ENCODE data around the gene TMEM183A. TPM values are rescaled to one million over a fixed set of nuclear protein-coding genes. Genes with fewer than 3 reads are reported as not detected.
"Not testable (repeated sequence)": the region's sequence is repeated elsewhere in the genome, so short reads cannot be mapped to it uniquely, and the experiment has no call there.

TMEM183A gene
- total and polyA plus RNA-seq, 8 donors = 54.0 to 74.2 (median 68.8) TPM

- H3K27ac ChIP-seq = no peak overlapping the region
- no peaks in the 10 kb centered on the region for H3K9me3 ChIP-seq
- H3K27me3 ChIP-seq = peaks cover 0 to 9% of the 10 kb centered on the region in 2 donors
- no peaks in the 10 kb centered on the region for H3K36me3 ChIP-seq
- intact Hi-C loops (cut with DNase I) = no loop called here
- no peak overlapping the region for H3K4me3 ChIP-seq
- no peak for ATAC-seq
- no peaks in the 10 kb centered on the region for H3K4me1 ChIP-seq
- DNase-seq = no peak
- TF ChIP-seq, protein P1, sequence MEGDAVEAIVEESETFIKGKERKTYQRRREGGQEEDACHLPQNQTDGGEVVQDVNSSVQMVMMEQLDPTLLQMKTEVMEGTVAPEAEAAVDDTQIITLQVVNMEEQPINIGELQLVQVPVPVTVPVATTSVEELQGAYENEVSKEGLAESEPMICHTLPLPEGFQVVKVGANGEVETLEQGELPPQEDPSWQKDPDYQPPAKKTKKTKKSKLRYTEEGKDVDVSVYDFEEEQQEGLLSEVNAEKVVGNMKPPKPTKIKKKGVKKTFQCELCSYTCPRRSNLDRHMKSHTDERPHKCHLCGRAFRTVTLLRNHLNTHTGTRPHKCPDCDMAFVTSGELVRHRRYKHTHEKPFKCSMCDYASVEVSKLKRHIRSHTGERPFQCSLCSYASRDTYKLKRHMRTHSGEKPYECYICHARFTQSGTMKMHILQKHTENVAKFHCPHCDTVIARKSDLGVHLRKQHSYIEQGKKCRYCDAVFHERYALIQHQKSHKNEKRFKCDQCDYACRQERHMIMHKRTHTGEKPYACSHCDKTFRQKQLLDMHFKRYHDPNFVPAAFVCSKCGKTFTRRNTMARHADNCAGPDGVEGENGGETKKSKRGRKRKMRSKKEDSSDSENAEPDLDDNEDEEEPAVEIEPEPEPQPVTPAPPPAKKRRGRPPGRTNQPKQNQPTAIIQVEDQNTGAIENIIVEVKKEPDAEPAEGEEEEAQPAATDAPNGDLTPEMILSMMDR (IDR thresholded peaks at IDR 0.05) = no peak
These were observed 6.8 kb upstream of the TMEM183A start for GRCh38 chr1:203000217-203000944.

DNA sequence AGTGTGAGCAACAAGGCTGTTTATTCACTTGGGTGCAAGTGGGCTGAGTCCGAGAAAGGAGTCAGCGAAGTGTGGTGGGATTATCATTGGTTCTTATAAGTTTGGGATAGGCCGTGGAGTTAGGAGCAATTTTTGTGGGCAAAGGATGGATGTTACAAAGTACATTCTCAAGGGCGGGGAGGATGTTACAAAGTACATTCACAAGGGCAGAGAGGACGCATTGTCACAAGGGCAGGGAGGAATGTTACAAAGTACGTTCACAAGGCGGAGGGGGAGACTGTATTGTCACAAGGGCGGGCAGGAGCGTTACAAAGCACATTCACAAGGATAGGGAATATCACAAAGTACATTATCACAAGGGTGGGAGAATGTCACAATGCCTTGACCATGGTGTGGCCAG lies 5.2 kb upstream of the TMEM183A start:
- no peak for DNase-seq
- Histone ChIP-seq H3K27me3 (peaks cover 0 to 2% of the 10 kb centered on the region in 2 donors), H3K9me3 (no peaks in the 10 kb centered on the region), H3K36me3 (no peaks in the 10 kb centered on the region), H3K4me1 (peaks cover 0 to 9% of the 10 kb centered on the region in 2 donors), H3K27ac (no peak overlapping the region), H3K4me3 (no peak overlapping the region)
- intact Hi-C loops (cut with DNase I) = no loop called here
- ATAC-seq = no peak
- TF ChIP-seq, protein P1 (IDR thresholded peaks at IDR 0.05) = no peak

- Histone ChIP-seq H3K36me3 (no peaks in the 10 kb centered on the region), H3K9me3 (no peaks in the 10 kb centered on the region), H3K4me1 (peaks cover under 1 to 10% of the 10 kb centered on the region in 2 donors), H3K4me3 (no peak overlapping the region), H3K27ac (no peak overlapping the region), H3K27me3 (no peaks in the 10 kb centered on the region)
- DNase-seq (no peak), ATAC-seq (no peak)
- TF ChIP-seq, protein P1 (IDR thresholded peaks at IDR 0.05) = no peak
- intact Hi-C loops (cut with DNase I) = no loop called here
These were observed 4.2 kb upstream of the TMEM183A start for GRCh38 chr1:203002951-203003350.

DNA sequence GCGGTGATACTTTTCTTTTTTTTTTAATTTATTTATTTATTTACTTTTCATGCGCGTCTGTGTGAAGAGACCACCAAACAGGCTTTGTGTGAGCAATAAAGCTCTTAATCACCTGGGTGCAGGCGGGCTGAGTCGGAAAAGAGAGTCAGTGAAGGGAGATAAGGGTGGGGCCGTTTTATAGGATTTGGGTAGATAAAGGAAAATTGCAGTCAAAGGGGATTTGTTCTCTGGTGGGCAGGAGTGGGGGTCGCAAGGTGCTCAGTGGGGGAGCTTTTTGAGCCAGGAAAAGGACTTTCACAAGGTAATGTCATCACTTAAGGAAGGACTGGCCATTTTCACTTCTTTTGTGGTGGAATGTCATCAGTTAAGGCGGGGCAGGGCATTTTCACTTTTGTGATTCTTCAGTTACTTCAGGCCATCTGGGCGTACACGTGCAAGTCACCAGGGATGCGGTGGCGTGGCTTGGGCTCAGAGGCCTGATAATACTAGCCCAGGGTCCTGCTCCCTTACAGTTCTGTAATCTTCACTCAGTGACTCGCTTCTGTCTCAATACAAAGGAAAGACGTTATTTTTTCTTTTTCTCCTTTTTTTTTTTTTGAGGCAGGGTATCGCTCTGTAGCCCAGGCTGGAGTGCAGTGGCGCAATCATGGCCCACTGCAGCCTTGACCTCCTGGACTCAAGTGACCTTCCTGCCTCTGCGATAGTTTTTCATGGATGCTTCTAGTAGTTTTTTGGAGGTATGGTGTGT lies 1.6 kb upstream of the TMEM183A start:
- H3K27me3 ChIP-seq; H3K9me3 ChIP-seq; DNase-seq; intact Hi-C loops (cut with DNase I); ATAC-seq: not testable (repeated sequence)
- Histone ChIP-seq H3K4me3 (peak overlapping the region in 1 of 2 donors; percentile 63), H3K36me3 (peaks cover 0 to 20% of the 10 kb centered on the region in 2 donors), H3K4me1 (peaks cover 8 to 35% of the 10 kb centered on the region in 2 donors), H3K27ac (peak overlapping the region in 1 of 2 donors; percentile 92)

DNA sequence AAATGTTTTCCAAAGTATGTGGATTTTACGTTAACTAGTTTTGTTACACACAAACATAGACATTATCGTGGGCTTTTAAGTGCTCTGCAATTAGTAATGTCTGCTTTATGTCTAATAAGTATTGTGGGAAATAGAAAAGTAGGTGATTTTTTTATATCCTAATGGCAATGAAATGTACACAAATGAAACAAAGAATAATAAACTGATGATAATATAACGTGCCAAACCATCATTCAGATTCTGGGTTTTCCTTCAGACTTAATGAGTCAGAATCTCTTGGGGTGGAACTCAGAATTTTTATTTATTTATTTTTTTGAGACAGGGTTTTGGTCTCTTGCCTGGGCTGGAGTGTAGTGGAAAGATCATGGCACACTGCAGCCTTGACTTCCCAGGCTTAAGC lies 2.0 kb downstream of the TMEM183A start:
- Histone ChIP-seq H3K4me1 (peaks cover 8 to 35% of the 10 kb centered on the region in 2 donors), H3K36me3 (peaks cover 0 to 49% of the 10 kb centered on the region in 2 donors), H3K27ac (no peak overlapping the region), H3K27me3 (no peaks in the 10 kb centered on the region), H3K9me3 (no peaks in the 10 kb centered on the region), H3K4me3 (no peak overlapping the region)
- no peak for DNase-seq
- intact Hi-C loops (cut with DNase I) = no loop called here
- TF ChIP-seq, protein P1 (IDR thresholded peaks at IDR 0.05) = no peak
- no peak for ATAC-seq
